WTC11 (cell line): Measurements from ENCODE around the gene RFC4. TPM values are rescaled to one million over a fixed set of nuclear protein-coding genes. Genes with fewer than 3 reads are reported as not detected.

ENCODE experiments used
- CBFB ChIP-seq: sonication (generic); formaldehyde crosslinking; IDR thresholded peaks from 2 replicates; pipeline ENCODE4 v1.8.1; 2022; ENCODE audit warnings: mild to moderate bottlenecking, low read depth, missing genetic modification reagents
- CREB1 ChIP-seq: sonication (generic); formaldehyde crosslinking; IDR thresholded peaks from 2 replicates; pipeline ENCODE4 v1.8.0; 2023; ENCODE audit warnings: mild to moderate bottlenecking, missing genetic modification reagents
- E2F5 ChIP-seq: sonication (generic); formaldehyde crosslinking; IDR thresholded peaks from 2 replicates; pipeline ENCODE4 v1.8.1; 2022; ENCODE audit warnings: mild to moderate bottlenecking, moderate library complexity, missing genetic modification reagents
- ERG ChIP-seq: fragments of 250-450 bp; sonication (Bioruptor Pico); IDR thresholded peaks from 2 replicates; pipeline ENCODE4 v1.8.0; 2021; ENCODE audit warnings: mild to moderate bottlenecking
- IRF2 ChIP-seq: sonication (generic); formaldehyde crosslinking; IDR thresholded peaks from 2 replicates; pipeline ENCODE4 v1.8.0; 2022; ENCODE audit warnings: low read depth, missing genetic modification reagents, borderline replicate concordance
- JUN ChIP-seq: sonication (generic); formaldehyde crosslinking; IDR thresholded peaks from 2 replicates; pipeline ENCODE4 v1.8.0; 2023; ENCODE audit warnings: mild to moderate bottlenecking, missing genetic modification reagents
- MXD4 ChIP-seq: fragments of 250-450 bp; sonication (Bioruptor Pico); IDR thresholded peaks from 2 replicates; pipeline ENCODE4 v1.8.0; 2021; ENCODE audit warnings: mild to moderate bottlenecking, moderate library complexity, borderline replicate concordance
- MYBL2 ChIP-seq: sonication (generic); formaldehyde crosslinking; IDR thresholded peaks from 2 replicates; pipeline ENCODE4 v1.8.1; 2023; ENCODE audit warnings: mild to moderate bottlenecking, moderate library complexity, missing genetic modification reagents
- SOX15 ChIP-seq: fragments of 250-450 bp; sonication (Bioruptor Pico); IDR thresholded peaks from 2 replicates; pipeline ENCODE4 v1.9.0; 2021; ENCODE audit warnings: mild to moderate bottlenecking
- TCF7 ChIP-seq: sonication (generic); formaldehyde crosslinking; IDR thresholded peaks from 2 replicates; pipeline ENCODE4 v1.8.0; 2022; ENCODE audit warnings: mild to moderate bottlenecking, low read depth, missing genetic modification reagents, moderate library complexity
- TEAD1 ChIP-seq: sonication (generic); formaldehyde crosslinking; IDR thresholded peaks from 2 replicates; pipeline ENCODE4 v1.8.0; 2022; ENCODE audit warnings: mild to moderate bottlenecking, missing genetic modification reagents
- ZNF121 ChIP-seq: sonication (generic); formaldehyde crosslinking; IDR thresholded peaks from 2 replicates; pipeline ENCODE4 v1.8.0; 2023; ENCODE audit warnings: missing genetic modification reagents
- ZNF232 ChIP-seq: sonication (generic); formaldehyde crosslinking; IDR thresholded peaks from 2 replicates; pipeline ENCODE4 v1.8.0; 2022; ENCODE audit warnings: mild to moderate bottlenecking, missing genetic modification reagents
- ZNF281 ChIP-seq: sonication (generic); formaldehyde crosslinking; IDR thresholded peaks from 2 replicates; pipeline ENCODE4 v1.8.0; 2023; ENCODE audit warnings: mild to moderate bottlenecking, missing genetic modification reagents
- ZNF416 ChIP-seq: fragments of 250-450 bp; sonication (Bioruptor Pico); IDR thresholded peaks from 2 replicates; pipeline ENCODE4 v1.9.0; 2021; ENCODE audit warnings: mild to moderate bottlenecking, inconsistent platforms
- ZNF423 ChIP-seq: fragments of 250-450 bp; sonication (Bioruptor Pico); IDR thresholded peaks from 2 replicates; pipeline ENCODE4 v2.1.2; 2022; ENCODE audit warnings: mild to moderate bottlenecking, moderate library complexity
- ZNF512 ChIP-seq: sonication (generic); formaldehyde crosslinking; IDR thresholded peaks from 2 replicates; pipeline ENCODE4 v1.8.1; 2022; ENCODE audit warnings: missing genetic modification reagents, borderline replicate concordance
- total RNA-seq: library from RNA; stranded (reverse); gene quantifications from 3 replicates; pipeline ENCODE4 v1.2.3, GENCODE V29; 2021
- TF ChIP-seq, protein P1 (sequence below): sonication (generic); formaldehyde crosslinking; IDR thresholded peaks from 2 replicates; pipeline ENCODE4 v1.8.0; 2022; ENCODE audit warnings: mild to moderate bottlenecking, missing genetic modification reagents
- TF ChIP-seq, protein P2 (sequence below): sonication (generic); formaldehyde crosslinking; IDR thresholded peaks from 2 replicates; pipeline ENCODE4 v1.8.1; 2023; ENCODE audit warnings: mild to moderate bottlenecking, missing genetic modification reagents
- TF ChIP-seq, protein P3 (sequence below): sonication (generic); formaldehyde crosslinking; conservative IDR thresholded peaks from 2 replicates; pipeline ENCODE4 v1.8.1; 2023; ENCODE audit warnings: mild to moderate bottlenecking, low read depth, missing genetic modification reagents, moderate library complexity
- TF ChIP-seq, protein P4 (sequence below): sonication (generic); formaldehyde crosslinking; IDR thresholded peaks from 2 replicates; pipeline ENCODE4 v1.8.0; 2023; ENCODE audit warnings: missing genetic modification reagents, mild to moderate bottlenecking, borderline replicate concordance

RFC4 gene
- total RNA-seq, 1 experiment from 2014 or later, result 104 TPM

GRCh38 chr3:186806089-186807055, at the start of gene RFC4 (continued):
- TF ChIP-seq E2F5 (CRISPR knock-in tag), result peak; percentile 100
- TF ChIP-seq, protein P1, sequence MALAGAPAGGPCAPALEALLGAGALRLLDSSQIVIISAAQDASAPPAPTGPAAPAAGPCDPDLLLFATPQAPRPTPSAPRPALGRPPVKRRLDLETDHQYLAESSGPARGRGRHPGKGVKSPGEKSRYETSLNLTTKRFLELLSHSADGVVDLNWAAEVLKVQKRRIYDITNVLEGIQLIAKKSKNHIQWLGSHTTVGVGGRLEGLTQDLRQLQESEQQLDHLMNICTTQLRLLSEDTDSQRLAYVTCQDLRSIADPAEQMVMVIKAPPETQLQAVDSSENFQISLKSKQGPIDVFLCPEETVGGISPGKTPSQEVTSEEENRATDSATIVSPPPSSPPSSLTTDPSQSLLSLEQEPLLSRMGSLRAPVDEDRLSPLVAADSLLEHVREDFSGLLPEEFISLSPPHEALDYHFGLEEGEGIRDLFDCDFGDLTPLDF, result peak; percentile 90; the same call in 1 of the 2 replicates
- peak; percentile 95; the same call in 1 of the 2 replicates for TF ChIP-seq MYBL2 (CRISPR knock-in tag)
- no peak for TF ChIP-seq JUN
- TF ChIP-seq, protein P2, sequence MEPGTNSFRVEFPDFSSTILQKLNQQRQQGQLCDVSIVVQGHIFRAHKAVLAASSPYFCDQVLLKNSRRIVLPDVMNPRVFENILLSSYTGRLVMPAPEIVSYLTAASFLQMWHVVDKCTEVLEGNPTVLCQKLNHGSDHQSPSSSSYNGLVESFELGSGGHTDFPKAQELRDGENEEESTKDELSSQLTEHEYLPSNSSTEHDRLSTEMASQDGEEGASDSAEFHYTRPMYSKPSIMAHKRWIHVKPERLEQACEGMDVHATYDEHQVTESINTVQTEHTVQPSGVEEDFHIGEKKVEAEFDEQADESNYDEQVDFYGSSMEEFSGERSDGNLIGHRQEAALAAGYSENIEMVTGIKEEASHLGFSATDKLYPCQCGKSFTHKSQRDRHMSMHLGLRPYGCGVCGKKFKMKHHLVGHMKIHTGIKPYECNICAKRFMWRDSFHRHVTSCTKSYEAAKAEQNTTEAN (CRISPR knock-in tag), result 0 out of 2 replicates have a peak, but pooled peaks have one; percentile 12
- TF ChIP-seq CREB1 (CRISPR knock-in tag), result peak; percentile 81; the same call in 1 of the 2 replicates
- no peak for TF ChIP-seq IRF2 (CRISPR knock-in tag)
- TF ChIP-seq, protein P3, sequence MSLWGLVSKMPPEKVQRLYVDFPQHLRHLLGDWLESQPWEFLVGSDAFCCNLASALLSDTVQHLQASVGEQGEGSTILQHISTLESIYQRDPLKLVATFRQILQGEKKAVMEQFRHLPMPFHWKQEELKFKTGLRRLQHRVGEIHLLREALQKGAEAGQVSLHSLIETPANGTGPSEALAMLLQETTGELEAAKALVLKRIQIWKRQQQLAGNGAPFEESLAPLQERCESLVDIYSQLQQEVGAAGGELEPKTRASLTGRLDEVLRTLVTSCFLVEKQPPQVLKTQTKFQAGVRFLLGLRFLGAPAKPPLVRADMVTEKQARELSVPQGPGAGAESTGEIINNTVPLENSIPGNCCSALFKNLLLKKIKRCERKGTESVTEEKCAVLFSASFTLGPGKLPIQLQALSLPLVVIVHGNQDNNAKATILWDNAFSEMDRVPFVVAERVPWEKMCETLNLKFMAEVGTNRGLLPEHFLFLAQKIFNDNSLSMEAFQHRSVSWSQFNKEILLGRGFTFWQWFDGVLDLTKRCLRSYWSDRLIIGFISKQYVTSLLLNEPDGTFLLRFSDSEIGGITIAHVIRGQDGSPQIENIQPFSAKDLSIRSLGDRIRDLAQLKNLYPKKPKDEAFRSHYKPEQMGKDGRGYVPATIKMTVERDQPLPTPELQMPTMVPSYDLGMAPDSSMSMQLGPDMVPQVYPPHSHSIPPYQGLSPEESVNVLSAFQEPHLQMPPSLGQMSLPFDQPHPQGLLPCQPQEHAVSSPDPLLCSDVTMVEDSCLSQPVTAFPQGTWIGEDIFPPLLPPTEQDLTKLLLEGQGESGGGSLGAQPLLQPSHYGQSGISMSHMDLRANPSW (CRISPR knock-in tag), result no peak
- peak; percentile 4; the same call in 1 of the 2 replicates for TF ChIP-seq ZNF416 (CRISPR knock-in tag)
- TF ChIP-seq MXD4 (CRISPR knock-in tag), result no peak
- TF ChIP-seq ZNF281, result peak; percentile 13; the same call in 1 of the 2 replicates
- TF ChIP-seq TCF7, result no peak
- TF ChIP-seq SOX15 (CRISPR knock-in tag), result no peak
- TF ChIP-seq ZNF512 (CRISPR knock-in tag), result no peak
- TF ChIP-seq CBFB, result no peak
- TF ChIP-seq ZNF423, result no peak
- peak; percentile 49; the same call in 1 of the 2 replicates for TF ChIP-seq TEAD1 (CRISPR knock-in tag)
- no peak for TF ChIP-seq ERG (CRISPR knock-in tag)
- no peak for TF ChIP-seq ZNF121
- TF ChIP-seq, protein P4, sequence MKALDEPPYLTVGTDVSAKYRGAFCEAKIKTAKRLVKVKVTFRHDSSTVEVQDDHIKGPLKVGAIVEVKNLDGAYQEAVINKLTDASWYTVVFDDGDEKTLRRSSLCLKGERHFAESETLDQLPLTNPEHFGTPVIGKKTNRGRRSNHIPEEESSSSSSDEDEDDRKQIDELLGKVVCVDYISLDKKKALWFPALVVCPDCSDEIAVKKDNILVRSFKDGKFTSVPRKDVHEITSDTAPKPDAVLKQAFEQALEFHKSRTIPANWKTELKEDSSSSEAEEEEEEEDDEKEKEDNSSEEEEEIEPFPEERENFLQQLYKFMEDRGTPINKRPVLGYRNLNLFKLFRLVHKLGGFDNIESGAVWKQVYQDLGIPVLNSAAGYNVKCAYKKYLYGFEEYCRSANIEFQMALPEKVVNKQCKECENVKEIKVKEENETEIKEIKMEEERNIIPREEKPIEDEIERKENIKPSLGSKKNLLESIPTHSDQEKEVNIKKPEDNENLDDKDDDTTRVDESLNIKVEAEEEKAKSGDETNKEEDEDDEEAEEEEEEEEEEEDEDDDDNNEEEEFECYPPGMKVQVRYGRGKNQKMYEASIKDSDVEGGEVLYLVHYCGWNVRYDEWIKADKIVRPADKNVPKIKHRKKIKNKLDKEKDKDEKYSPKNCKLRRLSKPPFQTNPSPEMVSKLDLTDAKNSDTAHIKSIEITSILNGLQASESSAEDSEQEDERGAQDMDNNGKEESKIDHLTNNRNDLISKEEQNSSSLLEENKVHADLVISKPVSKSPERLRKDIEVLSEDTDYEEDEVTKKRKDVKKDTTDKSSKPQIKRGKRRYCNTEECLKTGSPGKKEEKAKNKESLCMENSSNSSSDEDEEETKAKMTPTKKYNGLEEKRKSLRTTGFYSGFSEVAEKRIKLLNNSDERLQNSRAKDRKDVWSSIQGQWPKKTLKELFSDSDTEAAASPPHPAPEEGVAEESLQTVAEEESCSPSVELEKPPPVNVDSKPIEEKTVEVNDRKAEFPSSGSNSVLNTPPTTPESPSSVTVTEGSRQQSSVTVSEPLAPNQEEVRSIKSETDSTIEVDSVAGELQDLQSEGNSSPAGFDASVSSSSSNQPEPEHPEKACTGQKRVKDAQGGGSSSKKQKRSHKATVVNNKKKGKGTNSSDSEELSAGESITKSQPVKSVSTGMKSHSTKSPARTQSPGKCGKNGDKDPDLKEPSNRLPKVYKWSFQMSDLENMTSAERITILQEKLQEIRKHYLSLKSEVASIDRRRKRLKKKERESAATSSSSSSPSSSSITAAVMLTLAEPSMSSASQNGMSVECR (CRISPR knock-in tag), result peak; percentile 20; the same call in 1 of the 2 replicates
- TF ChIP-seq ZNF232 (CRISPR knock-in tag), result peak; percentile 53; the same call in 1 of the 2 replicates
